Stomach (tissue), 4 donors: ENCODE measurements around the gene SPOCK3.

Experiments used
- CTCF ChIP-seq, 7 experiments: fragments of 450-650 bp in 4 of 7; fragments of 200-600 bp in 3 of 7; sonication (generic) in 3 of 7; IDR thresholded peaks; one replicate each; pipeline ENCODE4 v1.5.1; 2016 to 2019; ENCODE audit warnings: antibody characterized with exemption in 7 of 7, control low read depth in 2 of 7, mild to moderate bottlenecking in 1 of 7
- POLR2A ChIP-seq, 4 donors: fragments of 450-650 bp; IDR thresholded peaks; one replicate each; pipeline ENCODE4 v1.6.1; 2016; ENCODE audit warnings: antibody characterized with exemption in 4 of 4, control low read depth in 2 of 4, mild to moderate bottlenecking in 1 of 4, moderate library complexity in 1 of 4
- POLR2AphosphoS5 ChIP-seq, 3 donors: sonication (generic); formaldehyde crosslinking; IDR thresholded peaks; one replicate each; pipeline ENCODE4 v1.6.1; 2016; ENCODE audit warnings: antibody characterized with exemption in 3 of 3

- TF ChIP-seq CTCF (IDR thresholded peaks at IDR 0.05), result no peak
- no peak for TF ChIP-seq POLR2A (IDR thresholded peaks at IDR 0.05)
- TF ChIP-seq POLR2AphosphoS5 (IDR thresholded peaks at IDR 0.05), result no peak
These were observed 500.6 kb downstream of the SPOCK3 start for GRCh38 chr4:166733686-166734085.
